ENCODE measurements around the gene BTN1A1.

GRCh38 chr6:26525838-26526237 is 25.7 kb downstream of the BTN1A1 start:
- no peak for TF ChIP-seq EP300 (IDR thresholded peaks at IDR 0.05; ENCODE audit: low read length)
- no peak for TF ChIP-seq HCFC1 (IDR thresholded peaks at IDR 0.05; ENCODE audit: low read depth, low read length)
- TF ChIP-seq TBP (optimal IDR thresholded peaks at IDR 0.05; ENCODE audit: low read depth, low read length): no peak
- no peak for TF ChIP-seq MED1 (CRISPR knock-in tag; IDR thresholded peaks at IDR 0.05; ENCODE audit: borderline replicate concordance)
- no peak for TF ChIP-seq TCF15 (CRISPR knock-in tag; IDR thresholded peaks at IDR 0.05)
- TF ChIP-seq BACH1 (tag; IDR thresholded peaks at IDR 0.05): no peak
- no peak for TF ChIP-seq FOXM1 (IDR thresholded peaks at IDR 0.05; ENCODE audit: low read depth)
- no peak for TF ChIP-seq FOXM1 (CRISPR knock-in tag; IDR thresholded peaks at IDR 0.05; ENCODE audit: low read depth)
- no peak for TF ChIP-seq TOE1 (IDR thresholded peaks at IDR 0.05; ENCODE audit: borderline replicate concordance)
- no peak for TF ChIP-seq TOE1 (CRISPR knock-in tag; IDR thresholded peaks at IDR 0.05; ENCODE audit: borderline replicate concordance, low read depth)
- TF ChIP-seq FOXP4 (CRISPR knock-in tag; IDR thresholded peaks at IDR 0.05; ENCODE audit: borderline replicate concordance): no peak
- TF ChIP-seq EZH2 (IDR thresholded peaks at IDR 0.05; ENCODE audit: borderline replicate concordance, low read depth, low read length): no peak
- no peak for TF ChIP-seq SMARCB1 (IDR thresholded peaks at IDR 0.05; ENCODE audit: insufficient read length, low read depth)
